IMR-90 (cell line): ENCODE results near the gene TMEM256. TPM values are rescaled to one million over a fixed set of nuclear protein-coding genes. Genes with fewer than 3 reads are reported as not detected.

Experiments used
- ATAC-seq: fragments of 200-7000 bp; cut with Tn5 transposase; 2 replicates; pipeline ENCODE4 v1.9.1; 2020; ENCODE audit warnings: low read depth, mild to moderate bottlenecking, moderate library complexity
- BruUV-seq: library from RNA; stranded (reverse); fragments of 400-500 nt; replicated peaks from 2 replicates; lab custom pipeline; 2021; lab: Mats Ljungman, UMichigan
- CTCF ChIA-PET: fragments of 300-600 bp; formaldehyde crosslinking; extraction: SDS; loops from one replicate; lab custom pipeline; 2021; ENCODE audit warnings: antibody characterized with exemption; lab: Yijun Ruan, JAX
- POLR2A ChIA-PET: fragments of 300-600 bp; sonication (Branson Sonifier 250); formaldehyde crosslinking; loops from one replicate; lab custom pipeline; 2022; ENCODE audit warnings: antibody characterized with exemption; ENCODE audit not compliant: unreplicated experiment; lab: Charles Lee
- DNase-seq: peaks from one replicate; pipeline ENCODE4 v3.0.0; 2013
- H2AFZ ChIP-seq: replicated peaks from 2 replicates; pipeline ENCODE3; 2013; ENCODE audit warnings: low read length, mild to moderate bottlenecking; ENCODE audit not compliant: poor library complexity
- H2AK5ac ChIP-seq: 2 replicates; pipeline ENCODE4 v1.6.1; 2013; ENCODE audit warnings: low read depth, low read length, inconsistent platforms
- H2AK9ac ChIP-seq: replicated peaks from 2 replicates; pipeline ENCODE3; 2013; ENCODE audit warnings: mild to moderate bottlenecking, low read depth, low read length, moderate library complexity; ENCODE audit not compliant: poor library complexity
- H2BK120ac ChIP-seq: 2 replicates; pipeline ENCODE4 v1.6.1; 2013; ENCODE audit warnings: low read depth, low read length, inconsistent platforms
- H2BK15ac ChIP-seq: 3 replicates; pipeline ENCODE4 v1.6.1; 2013; ENCODE audit warnings: low read depth, low read length, inconsistent platforms
- H2BK20ac ChIP-seq: 2 replicates; pipeline ENCODE4 v1.6.1; 2013; ENCODE audit warnings: low read depth, mild to moderate bottlenecking, inconsistent platforms, low read length, moderate library complexity
- H2BK5ac ChIP-seq: 2 replicates; pipeline ENCODE4 v1.6.1; 2013; ENCODE audit warnings: mild to moderate bottlenecking, low read depth, low read length, inconsistent platforms; ENCODE audit not compliant: poor library complexity, severe bottlenecking
- H3K14ac ChIP-seq: replicated peaks from 2 replicates; pipeline ENCODE4 v1.6.1; 2013; ENCODE audit warnings: low read depth, low read length, inconsistent platforms
- H3K18ac ChIP-seq: 2 replicates; pipeline ENCODE4 v1.6.1; 2013; ENCODE audit warnings: low read depth, low read length, control low read depth
- H3K23ac ChIP-seq: 2 replicates; pipeline ENCODE4 v1.6.1; 2013; ENCODE audit warnings: low read depth, low read length, inconsistent platforms
- H3K27ac ChIP-seq: 2 replicates; pipeline ENCODE4 v1.5.1; 2013; ENCODE audit warnings: mild to moderate bottlenecking, control low read depth, low read length; ENCODE audit not compliant: insufficient read depth
- H3K27me3 ChIP-seq: 2 replicates; pipeline ENCODE4 v1.6.1; 2013; ENCODE audit warnings: low read length; ENCODE audit not compliant: control insufficient read depth, insufficient read depth
- H3K36me3 ChIP-seq: 2 replicates; pipeline ENCODE4 v1.6.1; 2013; ENCODE audit warnings: low read length, mixed read lengths; ENCODE audit not compliant: control insufficient read depth, insufficient read depth
- H3K4ac ChIP-seq: 2 replicates; pipeline ENCODE4 v1.6.1; 2013; ENCODE audit warnings: low read depth, low read length, inconsistent platforms
- H3K4me1 ChIP-seq: 2 replicates; pipeline ENCODE4 v1.6.1; 2013; ENCODE audit warnings: low read length, mixed read lengths; ENCODE audit not compliant: control insufficient read depth, insufficient read depth
- H3K4me2 ChIP-seq: 2 replicates; pipeline ENCODE4 v1.6.1; 2013; ENCODE audit warnings: low read depth, mild to moderate bottlenecking, control low read depth, low read length, moderate library complexity
- H3K4me3 ChIP-seq: 2 replicates; pipeline ENCODE4 v1.5.1; 2013; ENCODE audit warnings: low read depth, mild to moderate bottlenecking, control low read depth, low read length, moderate library complexity; ENCODE audit not compliant: insufficient read depth
- H3K56ac ChIP-seq: 2 replicates; pipeline ENCODE4 v1.6.1; 2013; ENCODE audit warnings: low read length, inconsistent platforms; ENCODE audit not compliant: insufficient read depth; ENCODE audit errors: extremely low read depth
- H3K79me1 ChIP-seq, 2 experiments: 2 replicates each; pipeline ENCODE4 v1.6.1; 2013; ENCODE audit warnings: low read length in 2 of 2, inconsistent platforms in 1 of 2, low read depth in 1 of 2
- H3K9ac ChIP-seq: 2 replicates; pipeline ENCODE4 v1.6.1; 2013; ENCODE audit warnings: low read depth, low read length, control low read depth
- H3K9me1 ChIP-seq: 2 replicates; pipeline ENCODE4 v1.6.1; 2013; ENCODE audit warnings: low read length, inconsistent platforms; ENCODE audit not compliant: insufficient read depth
- H3K9me3 ChIP-seq: 2 replicates; pipeline ENCODE4 v1.6.1; 2013; ENCODE audit warnings: low read length; ENCODE audit not compliant: control insufficient read depth, insufficient read depth
- H4K20me1 ChIP-seq: 2 replicates; pipeline ENCODE4 v1.6.1; 2013; ENCODE audit warnings: low read length, inconsistent platforms; ENCODE audit not compliant: insufficient read depth
- H4K5ac ChIP-seq: 2 replicates; pipeline ENCODE4 v1.6.1; 2013; ENCODE audit warnings: mild to moderate bottlenecking, low read depth, low read length, control low read depth
- H4K8ac ChIP-seq, 2 experiments: 2 replicates each; pipeline ENCODE4 v1.6.1; 2013; ENCODE audit warnings: low read depth in 2 of 2, low read length in 2 of 2, control low read depth in 1 of 2, inconsistent platforms in 1 of 2
- H4K91ac ChIP-seq: 2 replicates; pipeline ENCODE4 v1.6.1; 2013; ENCODE audit warnings: low read depth, low read length, inconsistent platforms; ENCODE audit not compliant: insufficient read depth
- BHLHE40 ChIP-seq: fragments of 150-350 bp; IDR thresholded peaks from 2 replicates; pipeline ENCODE4 v1.6.1; 2016; ENCODE audit warnings: mild to moderate bottlenecking, low read depth, low read length
- CEBPB ChIP-seq: IDR thresholded peaks from 2 replicates; pipeline ENCODE4 v1.6.1; 2012; ENCODE audit warnings: low read depth, low read length, improper control_type of control experiment
- CHD1 ChIP-seq: IDR thresholded peaks from 2 replicates; pipeline ENCODE4 v1.6.1; 2012; ENCODE audit warnings: low read depth, low read length, improper control_type of control experiment
- FOS ChIP-seq: fragments of 150-350 bp; IDR thresholded peaks from 2 replicates; pipeline ENCODE4 v1.6.1; 2016; ENCODE audit warnings: low read depth, low read length
- MAFK ChIP-seq: IDR thresholded peaks from 2 replicates; pipeline ENCODE4 v1.6.1; 2012; ENCODE audit warnings: low read depth, low read length, improper control_type of control experiment
- MAZ ChIP-seq: IDR thresholded peaks from 2 replicates; pipeline ENCODE4 v1.6.1; 2012; ENCODE audit warnings: low read depth, mild to moderate bottlenecking, low read length, improper control_type of control experiment, moderate library complexity, borderline replicate concordance
- MXI1 ChIP-seq: IDR thresholded peaks from 2 replicates; pipeline ENCODE4 v1.6.1; 2012; ENCODE audit warnings: low read depth, mild to moderate bottlenecking, low read length, moderate library complexity, borderline replicate concordance
- NFE2L2 ChIP-seq: fragments of 150-350 bp; IDR thresholded peaks from 2 replicates; pipeline ENCODE4 v1.6.1; 2016; ENCODE audit warnings: low read depth, mild to moderate bottlenecking, low read length
- POLR2A ChIP-seq: IDR thresholded peaks from 2 replicates; pipeline ENCODE4 v1.6.1; 2012; ENCODE audit warnings: mild to moderate bottlenecking, low read depth, low read length
- RAD21 ChIP-seq: IDR thresholded peaks from 2 replicates; pipeline ENCODE4 v1.6.1; 2012; ENCODE audit warnings: low read length, improper control_type of control experiment
- RCOR1 ChIP-seq: IDR thresholded peaks from 2 replicates; pipeline ENCODE4 v1.6.1; 2012; ENCODE audit warnings: mild to moderate bottlenecking, low read length, improper control_type of control experiment; ENCODE audit not compliant: insufficient replicate concordance
- RFX5 ChIP-seq: IDR thresholded peaks from 2 replicates; pipeline ENCODE4 v1.8.0; 2012; ENCODE audit warnings: low read depth, mild to moderate bottlenecking, low read length, moderate library complexity
- SMC3 ChIP-seq: fragments of 150-350 bp; IDR thresholded peaks from 2 replicates; pipeline ENCODE4 v1.6.1; 2016; ENCODE audit warnings: low read depth, mild to moderate bottlenecking, antibody characterized with exemption, low read length, moderate library complexity
- WGBS, 2 experiments: methylation state at CpG; one replicate each; pipeline versions ENCODE4 v1.1.5 to v1.1.7; 2013; ENCODE audit warnings: missing lambda C conversion rate in 2 of 2; ENCODE audit not compliant: insufficient read length in 1 of 2; ENCODE audit errors: extremely low coverage in 2 of 2; 5-methylcytosine and 5-hydroxymethylcytosine counted together
- dilution Hi-C: fragments of 300-500 bp; cut with HindIII; formaldehyde crosslinking; loops from one replicate; pipeline ENCODE4 v1.14.3; 2018; ENCODE audit warnings: low sequenced_read_pairs; ENCODE audit not compliant: unreplicated experiment
- in situ Hi-C: fragments of 300-500 bp; cut with MboI; formaldehyde crosslinking; loops from 3 replicates; pipeline ENCODE4 v1.14.3; 2019; ENCODE audit warnings: low sequenced_read_pairs, inconsistent platforms, mixed read lengths
- intact Hi-C: fragments of 100-400 bp; cut with micrococcal nuclease; formaldehyde crosslinking; loops from 2 replicates; pipeline ENCODE4 v1.10.0; 2022
- polyA plus RNA-seq, 3 experiments: library from polyadenylated mRNA; depleted of rRNA; stranded (reverse); fragments of >200 nt; gene quantifications; 2 replicates each; pipeline ENCODE4 v1.2.3, GENCODE V29; 2012; ENCODE audit warnings: low replicate concordance in 1 of 3
- total RNA-seq: library from RNA; depleted of rRNA; stranded (reverse); fragments of >200 nt; gene quantifications from 2 replicates; pipeline ENCODE4 v1.2.3, GENCODE V29; 2012
- TF ChIP-seq, protein P1 (sequence below): fragments of 150-350 bp; IDR thresholded peaks from 2 replicates; pipeline ENCODE4 v1.6.1; 2017; ENCODE audit warnings: mild to moderate bottlenecking, antibody characterized with exemption, low read length, low read depth
- TF ChIP-seq, protein P2 (sequence below): fragments of 150-350 bp; IDR thresholded peaks from 2 replicates; pipeline ENCODE4 v1.6.1; 2016; ENCODE audit warnings: low read depth, mild to moderate bottlenecking, low read length, moderate library complexity, borderline replicate concordance
- TF ChIP-seq, protein P3 (sequence below): conservative IDR thresholded peaks from 2 replicates; pipeline ENCODE4 v1.5.1; 2012; ENCODE audit warnings: mild to moderate bottlenecking, low read depth, low read length, improper control_type of control experiment

TMEM256 gene
- total and polyA plus RNA-seq, 2 of the 4 experiments (the other 2 are of a cell fraction): 38.4 to 174 TPM

DNA sequence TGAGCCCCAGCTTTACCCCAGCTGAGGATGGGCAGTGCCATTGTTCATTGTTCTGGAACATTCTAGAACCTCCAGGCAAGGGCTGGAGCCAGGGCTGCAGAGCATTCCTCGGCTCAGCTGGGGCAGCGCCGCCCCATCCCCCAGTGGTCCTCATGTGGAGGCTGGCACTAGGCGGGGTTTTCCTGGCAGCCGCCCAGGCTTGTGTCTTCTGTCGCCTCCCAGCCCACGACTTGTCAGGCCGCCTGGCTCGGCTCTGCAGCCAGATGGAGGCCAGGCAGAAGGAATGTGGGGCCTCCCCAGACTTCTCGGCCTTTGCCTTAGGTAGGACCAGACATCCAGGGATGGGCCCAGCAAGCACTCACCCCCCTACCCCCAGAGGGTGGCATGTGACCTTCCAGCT is 48.8 kb downstream of the TMEM256 start, which contains the start of gene TMEM95:
Gene TMEM95 (plus strand): TSS at position 104 of the 400 bp plus-strand sequence. CDS start 49 bp downstream, at position 153.
- Histone ChIP-seq H3K14ac (peak within 1 kb of the TSS; percentile 55), H3K56ac (no peak within 1 kb of the TSS), H3K79me1 (peaks cover 20 to 47% of the 10 kb centered on the region in 2 experiments; a peak in 3 of 4 replicates), H3K4me2 (peak within 1 kb of the TSS; percentile 68), H2AK5ac (peak within 1 kb of the TSS; percentile 94), H2AFZ (peak within 1 kb of the TSS; percentile 83), H3K9me1 (peaks cover 21% of the 10 kb centered on the region), H2BK5ac (peak within 1 kb of the TSS; percentile 38), H3K4me3 (no peak within 1 kb of the TSS), H4K8ac (peak within 1 kb of the TSS in 1 of 2 experiments; percentile 66; a peak in 2 of 4 replicates), H3K4me1 (peaks cover 32% of the 10 kb centered on the region), H2BK15ac (peak within 1 kb of the TSS; percentile 21; the same call in 1 of the 3 replicates), H3K4ac (peak within 1 kb of the TSS; percentile 55), H2AK9ac (peak within 1 kb of the TSS; percentile 91), H3K27me3 (no peaks in the 10 kb centered on the region), H3K9me3 (no peaks in the 10 kb centered on the region), H3K36me3 (no peaks in the 10 kb centered on the region), H4K5ac (0 out of 2 replicates have a peak within 1 kb of the TSS, but pooled peaks have one; percentile 26), H3K9ac (peak within 1 kb of the TSS; percentile 18; the same call in 1 of the 2 replicates), H2BK120ac (peak within 1 kb of the TSS; percentile 48; the same call in 1 of the 2 replicates), H3K18ac (no peak within 1 kb of the TSS), H4K91ac (peak within 1 kb of the TSS; percentile 66), H3K27ac (peak within 1 kb of the TSS; percentile 17; the same call in 1 of the 2 replicates), H2BK20ac (peak within 1 kb of the TSS; percentile 58), H3K23ac (peak within 1 kb of the TSS; percentile 83), H4K20me1 (peaks cover 18% of the 10 kb centered on the region)
- ChIA-PET CTCF (interaction anchor here (0.9 to 4.1 kb wide), 2 partner anchors 17 to 206 kb away, joined by 3 to 19 read pairs; partner anchors contain the start of gene SENP3), POLR2A (no interaction called here)
- DNase-seq: no peak
- ATAC-seq: no peak
- TF ChIP-seq MAZ: no peak
- TF ChIP-seq, protein P1, sequence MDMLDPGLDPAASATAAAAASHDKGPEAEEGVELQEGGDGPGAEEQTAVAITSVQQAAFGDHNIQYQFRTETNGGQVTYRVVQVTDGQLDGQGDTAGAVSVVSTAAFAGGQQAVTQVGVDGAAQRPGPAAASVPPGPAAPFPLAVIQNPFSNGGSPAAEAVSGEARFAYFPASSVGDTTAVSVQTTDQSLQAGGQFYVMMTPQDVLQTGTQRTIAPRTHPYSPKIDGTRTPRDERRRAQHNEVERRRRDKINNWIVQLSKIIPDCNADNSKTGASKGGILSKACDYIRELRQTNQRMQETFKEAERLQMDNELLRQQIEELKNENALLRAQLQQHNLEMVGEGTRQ: no peak
- TF ChIP-seq CHD1: no peak
- no peak for TF ChIP-seq BHLHE40
- TF ChIP-seq NFE2L2: no peak
- no peak for TF ChIP-seq FOS
- TF ChIP-seq MXI1: no peak
- TF ChIP-seq, protein P2, sequence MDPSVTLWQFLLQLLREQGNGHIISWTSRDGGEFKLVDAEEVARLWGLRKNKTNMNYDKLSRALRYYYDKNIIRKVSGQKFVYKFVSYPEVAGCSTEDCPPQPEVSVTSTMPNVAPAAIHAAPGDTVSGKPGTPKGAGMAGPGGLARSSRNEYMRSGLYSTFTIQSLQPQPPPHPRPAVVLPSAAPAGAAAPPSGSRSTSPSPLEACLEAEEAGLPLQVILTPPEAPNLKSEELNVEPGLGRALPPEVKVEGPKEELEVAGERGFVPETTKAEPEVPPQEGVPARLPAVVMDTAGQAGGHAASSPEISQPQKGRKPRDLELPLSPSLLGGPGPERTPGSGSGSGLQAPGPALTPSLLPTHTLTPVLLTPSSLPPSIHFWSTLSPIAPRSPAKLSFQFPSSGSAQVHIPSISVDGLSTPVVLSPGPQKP: no peak
- TF ChIP-seq RFX5: no peak
- TF ChIP-seq MAFK: no peak
- TF ChIP-seq POLR2A: no peak
- TF ChIP-seq RCOR1: no peak
- TF ChIP-seq RAD21: no peak
- no peak for TF ChIP-seq CEBPB
- TF ChIP-seq SMC3: no peak
- TF ChIP-seq, protein P3, sequence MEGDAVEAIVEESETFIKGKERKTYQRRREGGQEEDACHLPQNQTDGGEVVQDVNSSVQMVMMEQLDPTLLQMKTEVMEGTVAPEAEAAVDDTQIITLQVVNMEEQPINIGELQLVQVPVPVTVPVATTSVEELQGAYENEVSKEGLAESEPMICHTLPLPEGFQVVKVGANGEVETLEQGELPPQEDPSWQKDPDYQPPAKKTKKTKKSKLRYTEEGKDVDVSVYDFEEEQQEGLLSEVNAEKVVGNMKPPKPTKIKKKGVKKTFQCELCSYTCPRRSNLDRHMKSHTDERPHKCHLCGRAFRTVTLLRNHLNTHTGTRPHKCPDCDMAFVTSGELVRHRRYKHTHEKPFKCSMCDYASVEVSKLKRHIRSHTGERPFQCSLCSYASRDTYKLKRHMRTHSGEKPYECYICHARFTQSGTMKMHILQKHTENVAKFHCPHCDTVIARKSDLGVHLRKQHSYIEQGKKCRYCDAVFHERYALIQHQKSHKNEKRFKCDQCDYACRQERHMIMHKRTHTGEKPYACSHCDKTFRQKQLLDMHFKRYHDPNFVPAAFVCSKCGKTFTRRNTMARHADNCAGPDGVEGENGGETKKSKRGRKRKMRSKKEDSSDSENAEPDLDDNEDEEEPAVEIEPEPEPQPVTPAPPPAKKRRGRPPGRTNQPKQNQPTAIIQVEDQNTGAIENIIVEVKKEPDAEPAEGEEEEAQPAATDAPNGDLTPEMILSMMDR: no peak
- dilution Hi-C loops: no loop called here
- intact Hi-C loops: no loop called here
- no TSS peak for BruUV-seq
- WGBS, 2 experiments: 34% methylated on average over 5 of the region's 10 CpGs; no CpG with 5 or more reads in 1 of the 2 experiments
- in situ Hi-C loops: loop anchor here (5.0 to 10.0 kb wide), 2 partner anchors 37 to 200 kb away; partner anchors contain the start of genes PLSCR3 and TNFSF13
